WERI-Rb-1 (cell line): Measurements from ENCODE around the gene NOL4L.

Experiments used
- DNase-seq: peaks from one replicate; pipeline ENCODE4 v3.0.0-alpha.2; 2020
- H3K27ac ChIP-seq: fragments of 250-450 bp; sonication (Bioruptor Pico); 2 replicates; pipeline ENCODE4 v1.5.1; 2020; ENCODE audit warnings: mild to moderate bottlenecking, moderate library complexity
- H3K27me3 ChIP-seq: fragments of 250-450 bp; sonication (Bioruptor Pico); 2 replicates; pipeline ENCODE4 v1.5.1; 2021; ENCODE audit warnings: mild to moderate bottlenecking, low read depth, moderate library complexity; ENCODE audit not compliant: insufficient read depth, severe bottlenecking
- H3K36me3 ChIP-seq: fragments of 250-450 bp; sonication (Bioruptor Pico); 2 replicates; pipeline ENCODE4 v1.5.1; 2020; ENCODE audit warnings: mild to moderate bottlenecking, moderate library complexity
- H3K4me3 ChIP-seq: 2 replicates; pipeline ENCODE4 v1.5.1; 2011; ENCODE audit warnings: low read depth, mild to moderate bottlenecking, control low read depth, low read length
- H3K9me3 ChIP-seq: fragments of 250-450 bp; sonication (Bioruptor Pico); 2 replicates; pipeline ENCODE4 v1.5.1; 2021; ENCODE audit warnings: mild to moderate bottlenecking, moderate library complexity; ENCODE audit not compliant: severe bottlenecking
- CTCF ChIP-seq: IDR thresholded peaks from 2 replicates; pipeline ENCODE4 v1.5.1; 2011; ENCODE audit warnings: low read depth, mild to moderate bottlenecking, control low read depth, inconsistent platforms, low read length

NOL4L gene

DNA sequence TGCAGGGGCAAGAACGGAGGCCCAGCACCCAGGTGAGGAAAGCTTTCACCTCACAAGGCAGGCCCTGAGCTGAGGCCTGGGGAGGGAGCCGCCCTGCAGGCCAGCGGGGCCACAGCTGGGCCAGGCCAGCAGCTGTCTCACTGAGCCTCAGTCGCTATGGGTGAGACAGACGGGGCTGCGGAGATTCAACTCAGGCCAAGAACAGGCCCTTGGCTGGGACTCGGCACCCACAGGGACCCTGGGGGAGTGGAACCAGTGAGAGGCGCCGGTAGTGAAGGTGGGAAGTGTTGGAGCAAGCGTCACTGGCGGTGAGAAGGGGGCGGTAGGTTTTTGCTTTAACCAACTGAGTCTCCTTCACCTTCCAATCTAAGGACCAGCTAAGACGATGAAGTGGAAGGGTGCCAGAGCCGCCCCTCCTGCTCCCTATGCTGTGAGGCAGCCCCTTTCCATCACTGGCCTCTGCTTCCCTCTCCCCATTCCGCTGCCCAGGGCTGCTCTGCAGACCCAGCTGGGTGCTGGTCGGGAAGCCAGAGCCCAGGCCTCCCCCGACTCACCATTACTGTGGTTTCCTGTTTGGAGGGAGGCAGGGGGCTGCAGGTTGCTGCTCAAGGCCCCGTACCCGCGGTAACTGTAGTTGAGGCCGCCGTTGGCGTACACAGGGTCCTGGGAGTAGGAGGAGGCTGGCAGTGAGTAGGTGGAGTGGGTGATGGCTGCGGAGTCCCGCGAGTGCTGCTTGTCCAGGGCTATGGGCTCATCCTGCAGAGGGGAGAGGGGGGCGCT is 133.3 kb downstream of the NOL4L start:
- TF ChIP-seq CTCF: peak; percentile 34; the same call in 1 of the 2 replicates
- DNase-seq: peak; percentile 39
- H3K4me3 ChIP-seq: no peak overlapping the region
- no peaks in the 10 kb centered on the region for H3K9me3 ChIP-seq
- H3K27me3 ChIP-seq: no peaks in the 10 kb centered on the region
- peak overlapping the region; percentile 98 for H3K27ac ChIP-seq
- peaks cover 85% of the 10 kb centered on the region for H3K36me3 ChIP-seq

DNA sequence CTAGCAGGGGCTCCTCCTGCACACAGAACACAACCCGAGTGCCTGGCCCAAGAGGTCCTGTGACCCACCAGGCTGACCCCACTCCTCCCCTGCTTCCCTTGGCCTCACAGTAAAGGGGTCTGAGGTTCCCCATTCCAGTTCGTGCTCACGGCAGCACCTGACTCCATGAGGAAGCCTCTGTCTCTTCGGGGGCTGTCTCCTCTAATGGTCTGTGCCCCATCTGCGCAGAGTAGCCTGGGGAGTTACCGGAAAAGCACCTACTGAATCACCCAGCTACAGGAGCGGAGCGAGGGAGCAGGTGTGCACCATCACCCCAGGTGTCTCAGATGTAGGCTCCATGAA is 133.8 kb downstream of the NOL4L start:
- TF ChIP-seq CTCF: no peak
- H3K36me3 ChIP-seq: peaks cover 90% of the 10 kb centered on the region
- no peaks in the 10 kb centered on the region for H3K27me3 ChIP-seq
- H3K9me3 ChIP-seq: no peaks in the 10 kb centered on the region
- no peak for DNase-seq
- H3K4me3 ChIP-seq: no peak overlapping the region
- peak overlapping the region; percentile 98 for H3K27ac ChIP-seq

DNA sequence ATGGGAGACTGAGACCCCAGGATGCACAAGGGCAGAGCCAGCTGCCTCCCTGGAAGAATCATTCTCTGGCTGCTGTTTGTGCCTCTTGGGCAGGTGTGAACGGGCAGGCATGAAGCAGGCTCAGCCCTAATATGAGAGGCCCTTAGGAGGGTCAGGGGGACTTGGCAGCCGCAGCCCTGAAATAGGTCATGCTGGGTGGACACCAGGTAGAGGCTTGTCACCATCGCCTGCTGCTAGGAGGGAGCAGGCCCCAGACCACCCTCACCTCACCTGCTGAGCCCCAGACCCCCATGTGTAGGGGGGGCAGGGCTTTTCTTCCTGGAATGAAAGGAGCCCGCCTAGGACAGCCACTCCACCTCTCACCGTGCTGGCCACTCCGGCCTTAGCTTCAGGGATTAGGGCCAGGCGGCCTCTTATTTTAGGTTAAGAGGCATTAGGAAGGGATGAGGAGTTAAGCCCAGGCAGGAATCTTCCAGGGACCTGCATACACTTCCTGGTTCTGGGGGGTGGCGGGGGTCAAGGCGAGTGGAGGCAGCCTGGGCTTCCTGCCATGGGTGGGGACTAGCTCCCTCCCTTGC is 134.6 kb downstream of the NOL4L start:
- no peak for TF ChIP-seq CTCF
- H3K36me3 ChIP-seq: peaks cover 90% of the 10 kb centered on the region
- no peaks in the 10 kb centered on the region for H3K9me3 ChIP-seq
- peak overlapping the region; percentile 98 for H3K27ac ChIP-seq
- no peaks in the 10 kb centered on the region for H3K27me3 ChIP-seq
- DNase-seq: peak; percentile 94
- H3K4me3 ChIP-seq: peak overlapping the region; percentile 31

GRCh38 chr20:32449890-32450401 is 135.2 kb downstream of the NOL4L start:
- peak overlapping the region; percentile 31 for H3K4me3 ChIP-seq
- H3K9me3 ChIP-seq: no peaks in the 10 kb centered on the region
- TF ChIP-seq CTCF: no peak
- H3K27ac ChIP-seq: peak overlapping the region; percentile 98
- peaks cover 90% of the 10 kb centered on the region for H3K36me3 ChIP-seq
- peak; percentile 93 for DNase-seq
- no peaks in the 10 kb centered on the region for H3K27me3 ChIP-seq

DNA sequence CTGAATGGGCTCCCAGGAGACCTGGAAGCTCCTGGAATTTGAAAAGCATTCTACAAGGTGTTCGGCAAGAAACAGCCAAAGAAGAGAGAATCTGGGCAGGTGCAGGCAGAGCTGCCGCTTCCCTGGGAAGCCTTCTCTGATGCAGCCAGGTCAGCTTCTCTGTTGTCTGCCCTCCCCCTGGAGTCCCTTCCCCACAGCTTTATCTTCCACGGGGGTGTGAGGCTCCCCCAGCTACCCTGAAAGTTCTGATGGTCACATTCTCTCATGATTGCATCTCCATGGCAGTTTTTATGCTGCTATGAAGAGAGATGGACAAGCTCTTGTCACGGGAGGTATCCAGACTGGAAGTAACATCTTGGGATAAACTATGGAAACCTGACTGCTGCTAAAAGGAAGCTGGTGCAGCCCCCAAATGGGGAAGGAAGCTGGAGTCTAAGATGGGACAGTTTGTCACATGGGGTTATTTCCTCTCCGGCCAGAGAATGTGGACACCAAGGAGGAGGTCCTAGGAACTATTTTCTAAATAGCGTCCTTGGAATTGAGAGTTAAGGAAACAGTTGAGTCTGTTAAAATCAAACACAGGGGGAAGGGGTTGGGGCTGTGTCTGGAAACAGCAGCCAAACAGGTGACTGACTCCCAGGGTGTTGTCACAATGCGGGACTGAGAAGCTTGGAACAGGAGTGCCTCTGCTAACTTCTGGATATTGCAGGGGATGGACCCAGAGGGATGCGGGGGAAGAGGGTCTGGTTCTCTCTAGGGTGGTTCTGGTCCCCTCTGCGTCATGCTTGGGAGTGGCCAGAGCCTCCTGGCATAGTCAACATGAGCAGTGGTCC is 135.9 kb downstream of the NOL4L start:
- peaks cover 86% of the 10 kb centered on the region for H3K36me3 ChIP-seq
- no peak for TF ChIP-seq CTCF
- H3K4me3 ChIP-seq: no peak overlapping the region
- no peak for DNase-seq
- H3K9me3 ChIP-seq: no peaks in the 10 kb centered on the region
- no peaks in the 10 kb centered on the region for H3K27me3 ChIP-seq
- peak overlapping the region; percentile 98 for H3K27ac ChIP-seq
